NCI-H128 (cell line): Measurements from ENCODE around the gene LSM11.

Experiments
- DNase-seq: peaks from one replicate; lab custom pipeline; 2025; ENCODE audit not compliant: unreplicated experiment; lab: John Stamatoyannopoulos, UW

LSM11 gene

GRCh38 chr5:157767689-157768088, 24.2 kb downstream of the LSM11 start:
- DNase-seq = no peak

DNA sequence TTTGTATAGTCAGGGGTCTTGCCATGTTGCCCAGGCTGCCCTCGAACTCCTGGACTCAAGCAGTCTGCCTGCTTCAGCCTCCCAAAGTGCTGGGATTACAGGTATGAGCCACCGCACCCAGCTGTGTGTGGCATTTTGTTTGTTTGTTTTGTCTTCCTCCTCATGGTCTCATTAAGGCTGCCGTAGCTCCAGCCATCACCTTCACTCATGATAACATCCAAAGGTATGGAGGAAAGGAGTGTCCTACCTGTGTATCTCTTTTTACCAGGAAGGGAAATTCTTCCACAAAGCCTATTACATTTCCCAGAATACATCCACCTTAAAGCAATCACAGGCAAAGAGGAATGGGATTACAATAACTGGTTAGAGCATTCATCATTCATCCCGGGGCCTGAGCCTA, 27.2 kb downstream of the LSM11 start:
- no peak for DNase-seq

GRCh38 chr5:157772127-157772526, 28.6 kb downstream of the LSM11 start:
- no peak for DNase-seq

DNA sequence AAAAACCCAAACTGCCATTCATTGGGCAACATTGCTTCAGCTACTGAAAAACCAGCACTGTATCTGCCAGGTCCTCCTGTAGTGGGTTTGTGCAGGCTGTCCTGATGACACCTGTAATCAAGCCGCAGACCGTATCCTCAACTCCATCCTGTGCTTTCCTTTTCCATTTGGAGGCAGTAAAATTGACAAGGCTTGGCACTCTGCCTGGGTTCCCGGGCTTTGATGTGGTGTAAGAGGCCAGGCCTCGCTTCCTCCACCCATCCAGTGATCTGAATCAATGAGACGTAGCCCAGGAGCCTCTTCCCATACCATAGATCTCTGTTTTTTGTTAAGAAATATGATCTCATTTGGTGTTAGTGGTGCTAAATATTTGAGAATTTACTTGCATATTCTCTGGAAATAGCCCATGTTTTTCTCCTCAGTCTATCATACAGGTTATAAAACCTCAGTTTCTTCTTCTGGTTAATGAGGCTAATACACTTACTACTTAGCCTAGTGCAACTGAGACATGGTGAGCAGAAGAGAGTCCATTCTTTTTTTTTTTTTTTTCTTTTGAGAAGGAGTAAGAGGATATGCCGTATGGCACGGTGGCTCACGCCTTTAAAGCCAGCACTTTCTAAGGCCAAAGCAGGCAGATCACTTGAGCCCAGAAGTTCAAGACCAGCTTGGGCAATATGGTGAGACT, 34.8 kb downstream of the LSM11 start:
- peak; percentile 36 for DNase-seq

DNA sequence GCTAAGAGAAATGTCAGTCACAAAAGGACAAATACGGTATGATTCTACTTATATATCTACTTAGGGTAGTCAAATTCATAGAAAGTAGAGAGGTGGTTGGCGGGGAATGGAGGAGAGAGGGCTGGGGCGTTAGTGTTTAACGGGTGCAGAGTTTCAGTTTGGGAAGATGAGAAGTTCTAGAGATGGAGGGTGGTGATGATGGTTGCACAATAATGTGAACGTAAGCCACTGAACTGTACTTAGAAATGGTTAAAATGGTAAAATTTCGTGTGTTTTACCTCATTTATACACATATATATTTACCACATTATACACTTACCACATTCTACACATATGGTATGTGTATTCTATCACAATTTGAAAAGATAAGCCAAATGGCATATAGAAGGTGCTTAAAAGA, 35.7 kb downstream of the LSM11 start:
- no peak for DNase-seq

DNA sequence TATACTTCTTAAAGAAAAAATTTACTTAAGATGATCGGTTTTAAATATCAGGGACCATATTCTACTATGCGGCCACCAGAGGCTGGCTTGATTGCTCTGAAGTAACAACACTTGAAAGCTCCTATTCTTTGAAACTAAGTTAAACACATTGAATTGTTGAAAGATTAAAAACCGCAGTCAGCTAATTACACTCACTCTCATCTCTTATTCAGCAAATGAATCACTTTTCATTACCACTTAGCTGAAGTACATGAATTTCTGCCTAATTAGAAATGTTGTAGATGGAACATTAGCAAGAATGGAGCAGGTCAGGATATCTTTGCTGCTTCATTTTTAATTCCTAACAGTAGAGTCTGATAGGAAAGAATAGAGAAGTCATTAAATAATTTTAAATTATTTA, 42.3 kb downstream of the LSM11 start:
- no peak for DNase-seq

- no peak for DNase-seq
Measured at GRCh38 chr5:157793301-157793700, 49.8 kb downstream of the LSM11 start.

DNA sequence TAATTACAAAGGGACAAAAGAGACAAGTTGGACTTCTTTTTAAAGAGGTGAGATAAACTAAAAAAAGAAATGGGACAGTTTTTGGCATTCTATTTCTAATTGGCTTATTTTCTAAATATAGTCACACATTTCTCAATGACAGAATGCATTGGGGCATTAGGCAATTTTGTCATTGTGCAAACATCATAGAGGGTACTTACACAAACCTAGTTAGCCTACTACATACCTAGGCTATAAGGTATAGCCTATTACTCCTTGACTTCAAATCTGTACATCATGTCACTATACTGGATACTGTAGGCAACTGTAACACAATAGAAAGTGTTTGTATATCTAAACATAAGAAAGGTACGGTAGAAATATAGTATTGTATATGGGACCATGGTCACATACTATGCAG, 56.1 kb downstream of the LSM11 start:
- no peak for DNase-seq

DNA sequence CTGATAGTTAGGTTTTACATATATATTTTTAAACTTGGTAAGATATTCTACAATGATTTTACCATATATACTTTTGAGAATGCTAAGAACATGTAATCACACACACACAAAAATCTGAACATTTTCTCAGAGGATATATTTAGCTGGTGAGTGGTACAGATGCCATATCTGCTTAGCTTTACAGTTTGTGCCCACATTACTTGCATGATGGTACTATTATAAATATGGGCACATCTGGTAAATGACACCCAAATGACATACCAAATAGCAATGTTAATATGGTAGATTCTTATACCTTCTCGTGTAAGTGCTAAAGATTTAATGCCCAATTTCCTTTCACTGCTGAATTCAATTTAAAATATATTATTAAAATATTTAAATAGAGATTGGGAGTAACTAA, 56.6 kb downstream of the LSM11 start:
- DNase-seq = no peak

- no peak for DNase-seq
Measured at GRCh38 chr5:157802736-157803135, 59.2 kb downstream of the LSM11 start.

GRCh38 chr5:157808043-157808442, 64.5 kb downstream of the LSM11 start:
- DNase-seq = no peak
